Measurements from ENCODE around the gene EGFR. TPM values are rescaled to one million over a fixed set of nuclear protein-coding genes. Genes with fewer than 3 reads are reported as not detected.

EGFR gene
- total RNA-seq, 1 experiment from 2014 or later, result 50.0 TPM

- H3K9me3 ChIP-seq (ENCODE audit: low read length), result no peaks in the 10 kb centered on the region
- H3K4me3 ChIP-seq (ENCODE audit: low read length), result no peak overlapping the region
- H3K27me3 ChIP-seq (ENCODE audit: low read length), result no peaks in the 10 kb centered on the region
- no peaks in the 10 kb centered on the region for H3K4me1 ChIP-seq (ENCODE audit: insufficient read depth, low read length)
- H2AFZ ChIP-seq (ENCODE audit: low read length), result no peak overlapping the region
- ChIA-PET POLR2A (ENCODE audit: unreplicated experiment) (no interaction called here), CTCF (no interaction called here)
- TF ChIP-seq, protein P1, sequence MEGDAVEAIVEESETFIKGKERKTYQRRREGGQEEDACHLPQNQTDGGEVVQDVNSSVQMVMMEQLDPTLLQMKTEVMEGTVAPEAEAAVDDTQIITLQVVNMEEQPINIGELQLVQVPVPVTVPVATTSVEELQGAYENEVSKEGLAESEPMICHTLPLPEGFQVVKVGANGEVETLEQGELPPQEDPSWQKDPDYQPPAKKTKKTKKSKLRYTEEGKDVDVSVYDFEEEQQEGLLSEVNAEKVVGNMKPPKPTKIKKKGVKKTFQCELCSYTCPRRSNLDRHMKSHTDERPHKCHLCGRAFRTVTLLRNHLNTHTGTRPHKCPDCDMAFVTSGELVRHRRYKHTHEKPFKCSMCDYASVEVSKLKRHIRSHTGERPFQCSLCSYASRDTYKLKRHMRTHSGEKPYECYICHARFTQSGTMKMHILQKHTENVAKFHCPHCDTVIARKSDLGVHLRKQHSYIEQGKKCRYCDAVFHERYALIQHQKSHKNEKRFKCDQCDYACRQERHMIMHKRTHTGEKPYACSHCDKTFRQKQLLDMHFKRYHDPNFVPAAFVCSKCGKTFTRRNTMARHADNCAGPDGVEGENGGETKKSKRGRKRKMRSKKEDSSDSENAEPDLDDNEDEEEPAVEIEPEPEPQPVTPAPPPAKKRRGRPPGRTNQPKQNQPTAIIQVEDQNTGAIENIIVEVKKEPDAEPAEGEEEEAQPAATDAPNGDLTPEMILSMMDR (conservative IDR thresholded peaks at IDR 0.05; ENCODE audit: low read depth, low read length), result no peak
- TF ChIP-seq EZH2 (IDR thresholded peaks at IDR 0.05; ENCODE audit: low read length, unreplicated experiment), result no peak
- no peak for TF ChIP-seq EZH2phosphoT487 (IDR thresholded peaks at IDR 0.05; ENCODE audit: borderline replicate concordance, low read length)
- no TSS peak for BruUV-seq (replicated peaks)
- H3K4me2 ChIP-seq (ENCODE audit: low read length), result no peak overlapping the region
- H3K36me3 ChIP-seq (ENCODE audit: low read depth, low read length), result peaks cover 51% of the 10 kb centered on the region
- no peak overlapping the region for H3K27ac ChIP-seq (ENCODE audit: low read length)
- H4K20me1 ChIP-seq (ENCODE audit: low read length), result no peaks in the 10 kb centered on the region
- H3F3A ChIP-seq (ENCODE audit: low read length, unreplicated experiment), result no peaks in the 10 kb centered on the region
- no peaks in the 10 kb centered on the region for H3K9me2 ChIP-seq (replicated peaks; ENCODE audit: low read length)
- no peaks in the 10 kb centered on the region for H3K79me2 ChIP-seq (ENCODE audit: low read length)
- ATAC-seq (no peak), DNase-seq (no peak)
- H3K9ac ChIP-seq (ENCODE audit: low read length), result no peak overlapping the region
- intact Hi-C loops (cut with micrococcal nuclease), result no loop called here
These were observed 159.6 kb downstream of the EGFR start for GRCh38 chr7:55178292-55178862.

DNA sequence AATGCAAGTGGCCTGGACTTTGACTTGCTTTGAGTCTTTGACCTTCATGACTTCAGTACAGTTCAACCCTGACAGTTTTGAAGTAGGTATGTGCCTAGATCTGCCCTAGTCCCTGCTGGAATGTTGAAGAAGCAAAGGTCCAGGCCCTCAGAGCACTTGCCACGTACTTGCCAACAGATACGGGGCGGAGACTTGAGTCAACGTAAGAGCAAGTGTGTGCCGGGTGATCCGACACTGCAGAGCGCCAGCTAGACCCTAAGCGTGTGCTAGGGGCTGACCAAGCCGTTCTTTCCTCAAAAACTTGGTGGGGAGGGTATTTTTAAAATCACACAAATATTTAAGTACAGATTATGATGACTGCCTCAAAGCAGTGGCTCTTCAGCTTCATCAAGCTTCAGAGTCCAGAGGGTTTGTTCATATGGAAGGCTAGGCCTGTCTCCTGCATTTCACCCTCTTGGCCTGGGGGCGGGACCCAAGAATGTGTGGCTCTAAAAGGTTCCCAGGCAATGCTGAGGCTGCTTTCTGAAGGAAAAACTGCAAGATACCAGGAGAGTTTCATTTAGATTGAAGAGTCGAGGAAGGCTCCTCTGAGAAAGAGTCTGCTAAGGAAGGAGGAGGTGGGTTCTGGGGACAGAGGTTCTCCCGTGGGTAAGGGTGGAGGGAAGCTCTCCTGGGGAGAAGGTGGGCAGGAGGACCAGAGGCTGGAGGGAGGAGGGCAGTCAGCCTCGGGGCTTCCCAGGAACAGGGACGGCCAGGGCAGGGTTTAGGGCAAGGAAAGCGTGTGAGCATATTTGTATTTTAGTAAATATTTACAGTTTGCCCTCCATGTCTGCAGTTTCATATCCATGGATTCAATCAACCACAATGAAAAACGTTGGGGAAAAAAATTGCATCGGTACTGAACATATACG is 160.3 kb downstream of the EGFR start:
- H3K4me2 ChIP-seq (ENCODE audit: low read length), result no peak overlapping the region
- TF ChIP-seq EZH2phosphoT487 (IDR thresholded peaks at IDR 0.05; ENCODE audit: borderline replicate concordance, low read length), result no peak
- TF ChIP-seq EZH2 (IDR thresholded peaks at IDR 0.05; ENCODE audit: low read length, unreplicated experiment), result no peak
- TF ChIP-seq, protein P1 (conservative IDR thresholded peaks at IDR 0.05; ENCODE audit: low read depth, low read length), result no peak
- no peaks in the 10 kb centered on the region for H3K79me2 ChIP-seq (ENCODE audit: low read length)
- ChIA-PET CTCF (no interaction called here), POLR2A (ENCODE audit: unreplicated experiment) (no interaction called here)
- H3K27ac ChIP-seq (ENCODE audit: low read length), result no peak overlapping the region
- intact Hi-C loops (cut with micrococcal nuclease), result no loop called here
- H3K27me3 ChIP-seq (ENCODE audit: low read length), result no peaks in the 10 kb centered on the region
- BruUV-seq (replicated peaks), result no TSS peak
- no peak for ATAC-seq
- H3K36me3 ChIP-seq (ENCODE audit: low read depth, low read length), result peaks cover 44% of the 10 kb centered on the region
- no peak overlapping the region for H3K4me3 ChIP-seq (ENCODE audit: low read length)
- H3K9me3 ChIP-seq (ENCODE audit: low read length), result no peaks in the 10 kb centered on the region
- H3F3A ChIP-seq (ENCODE audit: low read length, unreplicated experiment), result no peaks in the 10 kb centered on the region
- H3K9me2 ChIP-seq (replicated peaks; ENCODE audit: low read length), result no peaks in the 10 kb centered on the region
- H3K9ac ChIP-seq (ENCODE audit: low read length), result no peak overlapping the region
- H3K4me1 ChIP-seq (ENCODE audit: insufficient read depth, low read length), result no peaks in the 10 kb centered on the region
- no peak for DNase-seq
- H2AFZ ChIP-seq (ENCODE audit: low read length), result no peak overlapping the region
- H4K20me1 ChIP-seq (ENCODE audit: low read length), result no peaks in the 10 kb centered on the region
